IMR-90 (cell line): ENCODE measurements around the gene SLC9A2.

Experiments used
- CHD1 ChIP-seq: IDR thresholded peaks from 2 replicates; pipeline ENCODE4 v1.6.1; 2012; ENCODE audit warnings: low read depth, low read length, improper control_type of control experiment
- MAFK ChIP-seq: IDR thresholded peaks from 2 replicates; pipeline ENCODE4 v1.6.1; 2012; ENCODE audit warnings: low read depth, low read length, improper control_type of control experiment
- MAZ ChIP-seq: IDR thresholded peaks from 2 replicates; pipeline ENCODE4 v1.6.1; 2012; ENCODE audit warnings: low read depth, mild to moderate bottlenecking, low read length, improper control_type of control experiment, moderate library complexity, borderline replicate concordance
- MXI1 ChIP-seq: IDR thresholded peaks from 2 replicates; pipeline ENCODE4 v1.6.1; 2012; ENCODE audit warnings: low read depth, mild to moderate bottlenecking, low read length, moderate library complexity, borderline replicate concordance
- POLR2A ChIP-seq: IDR thresholded peaks from 2 replicates; pipeline ENCODE4 v1.6.1; 2012; ENCODE audit warnings: mild to moderate bottlenecking, low read depth, low read length
- RAD21 ChIP-seq: IDR thresholded peaks from 2 replicates; pipeline ENCODE4 v1.6.1; 2012; ENCODE audit warnings: low read length, improper control_type of control experiment
- RCOR1 ChIP-seq: IDR thresholded peaks from 2 replicates; pipeline ENCODE4 v1.6.1; 2012; ENCODE audit warnings: mild to moderate bottlenecking, low read length, improper control_type of control experiment; ENCODE audit not compliant: insufficient replicate concordance
- RFX5 ChIP-seq: IDR thresholded peaks from 2 replicates; pipeline ENCODE4 v1.8.0; 2012; ENCODE audit warnings: low read depth, mild to moderate bottlenecking, low read length, moderate library complexity
- SMC3 ChIP-seq: fragments of 150-350 bp; IDR thresholded peaks from 2 replicates; pipeline ENCODE4 v1.6.1; 2016; ENCODE audit warnings: low read depth, mild to moderate bottlenecking, antibody characterized with exemption, low read length, moderate library complexity
- TF ChIP-seq, protein P1 (sequence below): conservative IDR thresholded peaks from 2 replicates; pipeline ENCODE4 v1.5.1; 2012; ENCODE audit warnings: mild to moderate bottlenecking, low read depth, low read length, improper control_type of control experiment
- TF ChIP-seq, protein P2 (sequence below): fragments of 150-350 bp; IDR thresholded peaks from 2 replicates; pipeline ENCODE4 v1.6.1; 2017; ENCODE audit warnings: mild to moderate bottlenecking, antibody characterized with exemption, low read length, low read depth

DNA sequence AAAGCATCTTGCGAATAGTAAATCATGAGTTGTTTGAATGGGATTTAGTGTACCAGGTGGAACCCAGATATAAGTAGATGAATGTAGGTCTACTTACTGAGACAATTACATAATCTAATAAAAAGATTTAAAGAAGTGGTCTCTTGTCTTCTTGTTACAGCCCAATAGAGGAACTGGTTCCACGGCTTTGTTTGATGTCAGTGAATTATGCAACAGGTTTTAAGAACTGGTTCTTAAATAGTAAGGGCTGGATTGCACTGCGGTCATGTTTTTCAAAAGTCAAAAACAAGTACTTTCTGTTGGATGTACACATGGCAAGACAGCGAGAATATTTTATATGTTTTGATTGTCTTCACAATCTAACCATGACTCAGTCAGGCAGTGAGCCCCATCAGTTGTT is 15.4 kb upstream of the SLC9A2 start:
- TF ChIP-seq POLR2A (no peak), RFX5 (no peak), SMC3 (no peak), RAD21 (no peak), MAFK (no peak), MXI1 (no peak), CHD1 (no peak), RCOR1 (no peak), MAZ (no peak)
- TF ChIP-seq, protein P1, sequence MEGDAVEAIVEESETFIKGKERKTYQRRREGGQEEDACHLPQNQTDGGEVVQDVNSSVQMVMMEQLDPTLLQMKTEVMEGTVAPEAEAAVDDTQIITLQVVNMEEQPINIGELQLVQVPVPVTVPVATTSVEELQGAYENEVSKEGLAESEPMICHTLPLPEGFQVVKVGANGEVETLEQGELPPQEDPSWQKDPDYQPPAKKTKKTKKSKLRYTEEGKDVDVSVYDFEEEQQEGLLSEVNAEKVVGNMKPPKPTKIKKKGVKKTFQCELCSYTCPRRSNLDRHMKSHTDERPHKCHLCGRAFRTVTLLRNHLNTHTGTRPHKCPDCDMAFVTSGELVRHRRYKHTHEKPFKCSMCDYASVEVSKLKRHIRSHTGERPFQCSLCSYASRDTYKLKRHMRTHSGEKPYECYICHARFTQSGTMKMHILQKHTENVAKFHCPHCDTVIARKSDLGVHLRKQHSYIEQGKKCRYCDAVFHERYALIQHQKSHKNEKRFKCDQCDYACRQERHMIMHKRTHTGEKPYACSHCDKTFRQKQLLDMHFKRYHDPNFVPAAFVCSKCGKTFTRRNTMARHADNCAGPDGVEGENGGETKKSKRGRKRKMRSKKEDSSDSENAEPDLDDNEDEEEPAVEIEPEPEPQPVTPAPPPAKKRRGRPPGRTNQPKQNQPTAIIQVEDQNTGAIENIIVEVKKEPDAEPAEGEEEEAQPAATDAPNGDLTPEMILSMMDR = no peak
- TF ChIP-seq, protein P2, sequence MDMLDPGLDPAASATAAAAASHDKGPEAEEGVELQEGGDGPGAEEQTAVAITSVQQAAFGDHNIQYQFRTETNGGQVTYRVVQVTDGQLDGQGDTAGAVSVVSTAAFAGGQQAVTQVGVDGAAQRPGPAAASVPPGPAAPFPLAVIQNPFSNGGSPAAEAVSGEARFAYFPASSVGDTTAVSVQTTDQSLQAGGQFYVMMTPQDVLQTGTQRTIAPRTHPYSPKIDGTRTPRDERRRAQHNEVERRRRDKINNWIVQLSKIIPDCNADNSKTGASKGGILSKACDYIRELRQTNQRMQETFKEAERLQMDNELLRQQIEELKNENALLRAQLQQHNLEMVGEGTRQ = no peak
